HFF-Myc (cell line): ENCODE results near the gene ADAD2.
A peak's percentile ranks its signal among the peaks of the same experiment; 100 is the strongest.

Experiments used
- DNase-seq: peaks from one replicate; pipeline ENCODE4 v3.0.0-alpha.2; 2011; ENCODE audit warnings: low read depth; ENCODE audit errors: extremely low read depth
- H3K4me3 ChIP-seq: replicated peaks from 2 replicates; pipeline ENCODE4 v1.5.1; 2011; ENCODE audit warnings: low read depth, mild to moderate bottlenecking, control low read depth, low read length
- TF ChIP-seq, protein P1 (sequence below): IDR thresholded peaks from 2 replicates; pipeline ENCODE4 v1.5.1; 2012; ENCODE audit warnings: mild to moderate bottlenecking, low read depth, low read length, control low read depth; ENCODE audit errors: missing control alignments

The ADAD2 gene

DNA sequence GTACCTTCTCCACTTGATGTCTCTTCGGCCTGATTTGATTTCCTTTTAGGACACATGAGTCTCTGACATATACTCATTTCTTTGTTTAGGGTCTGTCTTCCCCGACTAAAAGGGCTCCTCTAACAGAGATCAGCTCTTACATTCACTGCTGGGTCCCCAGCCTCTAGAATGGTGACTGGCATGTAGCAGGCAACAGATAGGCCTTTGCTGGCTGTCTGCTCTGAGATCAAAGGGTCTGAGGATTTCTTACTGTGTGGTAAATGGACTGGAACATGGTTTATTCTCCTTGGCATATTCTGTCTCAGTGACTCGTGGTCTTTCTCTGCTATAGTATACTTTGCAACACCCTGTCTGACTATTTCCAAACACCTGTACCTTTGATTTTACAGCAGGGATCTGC lies 29.2 kb upstream of the ADAD2 start:
- H3K4me3 ChIP-seq: no peak overlapping the region
- no peak for DNase-seq
- TF ChIP-seq, protein P1, sequence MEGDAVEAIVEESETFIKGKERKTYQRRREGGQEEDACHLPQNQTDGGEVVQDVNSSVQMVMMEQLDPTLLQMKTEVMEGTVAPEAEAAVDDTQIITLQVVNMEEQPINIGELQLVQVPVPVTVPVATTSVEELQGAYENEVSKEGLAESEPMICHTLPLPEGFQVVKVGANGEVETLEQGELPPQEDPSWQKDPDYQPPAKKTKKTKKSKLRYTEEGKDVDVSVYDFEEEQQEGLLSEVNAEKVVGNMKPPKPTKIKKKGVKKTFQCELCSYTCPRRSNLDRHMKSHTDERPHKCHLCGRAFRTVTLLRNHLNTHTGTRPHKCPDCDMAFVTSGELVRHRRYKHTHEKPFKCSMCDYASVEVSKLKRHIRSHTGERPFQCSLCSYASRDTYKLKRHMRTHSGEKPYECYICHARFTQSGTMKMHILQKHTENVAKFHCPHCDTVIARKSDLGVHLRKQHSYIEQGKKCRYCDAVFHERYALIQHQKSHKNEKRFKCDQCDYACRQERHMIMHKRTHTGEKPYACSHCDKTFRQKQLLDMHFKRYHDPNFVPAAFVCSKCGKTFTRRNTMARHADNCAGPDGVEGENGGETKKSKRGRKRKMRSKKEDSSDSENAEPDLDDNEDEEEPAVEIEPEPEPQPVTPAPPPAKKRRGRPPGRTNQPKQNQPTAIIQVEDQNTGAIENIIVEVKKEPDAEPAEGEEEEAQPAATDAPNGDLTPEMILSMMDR: no peak

DNA sequence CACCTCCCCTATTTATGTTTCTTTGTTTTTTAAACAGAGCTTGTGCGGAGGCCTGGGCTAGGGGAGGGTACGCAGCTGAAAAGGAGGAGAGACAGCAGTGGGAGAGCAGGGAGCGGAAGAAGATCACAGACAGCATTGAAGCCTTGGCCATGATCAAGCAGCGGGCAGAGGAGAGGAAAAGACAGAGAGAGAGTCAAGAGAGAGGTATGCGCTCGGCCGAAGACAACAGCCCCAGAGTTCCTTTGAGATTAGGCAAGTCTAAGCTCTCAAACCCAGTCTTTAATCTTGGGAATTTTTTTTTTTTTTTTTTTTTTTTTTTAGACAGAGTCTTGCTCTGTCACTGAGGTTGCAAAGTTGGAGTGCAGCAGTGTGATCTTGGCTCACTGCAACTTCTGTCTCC lies 25.2 kb upstream of the ADAD2 start:
- no peak overlapping the region for H3K4me3 ChIP-seq
- DNase-seq: no peak
- TF ChIP-seq, protein P1: no peak

DNA sequence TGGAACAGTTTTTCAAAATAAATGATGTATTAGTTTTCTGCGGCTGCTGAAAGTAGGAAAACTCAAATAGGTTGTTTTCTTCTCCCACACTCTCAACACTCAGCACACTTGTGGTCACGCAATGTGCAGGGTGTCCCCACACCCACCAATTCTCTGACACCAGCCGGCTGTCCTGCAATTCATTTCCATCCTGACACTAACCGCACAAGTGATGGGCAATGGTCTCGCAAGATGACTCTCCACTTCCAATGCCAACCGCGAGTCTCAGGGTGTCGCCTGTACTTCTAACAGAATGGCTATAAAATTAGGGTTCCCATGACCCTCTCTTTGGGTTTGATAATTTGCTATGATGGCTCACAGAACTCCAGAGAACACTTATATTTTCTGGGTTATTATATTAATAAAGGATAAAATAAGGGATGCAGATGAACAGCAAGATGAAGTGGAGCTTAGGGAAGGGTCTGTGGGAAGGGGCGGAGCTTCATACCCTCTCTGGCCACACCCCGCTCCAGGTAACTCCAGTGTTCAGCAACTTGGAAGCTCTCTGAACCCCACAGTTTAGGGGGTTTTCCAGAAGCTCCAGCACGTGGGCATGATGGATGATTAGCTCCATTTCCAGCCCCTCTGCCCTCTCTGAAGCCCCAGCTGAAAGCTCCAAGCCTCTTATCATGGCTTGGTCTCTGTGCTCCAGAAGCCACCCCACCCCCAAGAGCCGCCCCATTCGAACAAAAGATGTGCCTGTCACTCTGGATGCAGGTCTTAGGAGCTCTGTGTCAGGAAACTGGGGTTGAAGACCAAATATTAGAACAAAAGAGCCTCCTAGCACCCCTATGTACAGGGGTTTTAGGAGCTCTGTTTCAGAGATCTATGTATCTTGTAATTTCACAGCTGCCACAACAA lies 23.9 kb upstream of the ADAD2 start:
- TF ChIP-seq, protein P1: no peak
- no peak overlapping the region for H3K4me3 ChIP-seq
- no peak for DNase-seq

DNA sequence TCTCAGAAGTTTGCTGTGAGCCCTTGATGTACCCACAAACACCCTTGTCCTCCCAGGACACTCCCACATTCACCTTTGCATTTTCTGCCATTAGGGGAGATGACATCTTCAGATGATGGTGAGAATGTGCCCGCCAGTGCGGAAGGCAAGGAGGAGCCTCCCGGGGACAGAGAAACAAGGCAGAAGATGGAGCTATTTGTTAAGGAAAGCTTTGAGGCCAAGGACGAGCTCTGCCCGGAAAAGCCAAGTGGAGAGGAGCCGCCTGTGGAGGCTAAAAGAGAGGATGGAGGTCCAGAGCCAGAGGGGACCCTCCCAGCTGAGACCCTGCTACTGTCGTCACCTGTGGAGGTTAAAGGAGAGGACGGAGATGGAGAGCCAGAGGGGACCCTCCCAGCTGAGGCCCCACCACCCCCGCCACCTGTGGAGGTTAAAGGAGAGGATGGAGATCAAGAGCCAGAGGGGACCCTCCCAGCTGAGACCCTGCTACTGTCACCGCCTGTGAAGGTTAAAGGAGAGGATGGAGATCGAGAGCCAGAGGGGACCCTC lies 21.1 kb upstream of the ADAD2 start:
- TF ChIP-seq, protein P1: no peak
- DNase-seq: no peak
- no peak overlapping the region for H3K4me3 ChIP-seq

DNA sequence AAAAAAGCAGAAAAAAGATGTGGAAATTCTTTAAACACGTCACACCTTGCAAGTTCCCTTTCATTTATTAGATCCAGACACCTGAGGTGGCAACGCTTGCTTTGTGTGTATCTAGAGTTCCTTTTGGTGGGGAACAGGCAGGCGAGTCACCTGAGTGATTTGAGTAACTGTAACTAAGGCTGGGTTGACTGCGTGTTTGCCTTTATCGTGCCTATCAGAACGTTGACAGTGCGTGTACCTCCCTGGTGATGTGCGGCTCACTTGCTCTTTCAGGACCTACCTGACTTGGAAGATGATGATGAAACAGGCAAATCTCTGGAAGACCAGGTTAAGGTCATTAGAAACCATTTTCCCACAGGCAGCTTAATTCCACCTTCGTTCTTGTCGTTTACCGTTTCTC lies 16.6 kb upstream of the ADAD2 start:
- TF ChIP-seq, protein P1: no peak
- no peak for DNase-seq
- no peak overlapping the region for H3K4me3 ChIP-seq

DNA sequence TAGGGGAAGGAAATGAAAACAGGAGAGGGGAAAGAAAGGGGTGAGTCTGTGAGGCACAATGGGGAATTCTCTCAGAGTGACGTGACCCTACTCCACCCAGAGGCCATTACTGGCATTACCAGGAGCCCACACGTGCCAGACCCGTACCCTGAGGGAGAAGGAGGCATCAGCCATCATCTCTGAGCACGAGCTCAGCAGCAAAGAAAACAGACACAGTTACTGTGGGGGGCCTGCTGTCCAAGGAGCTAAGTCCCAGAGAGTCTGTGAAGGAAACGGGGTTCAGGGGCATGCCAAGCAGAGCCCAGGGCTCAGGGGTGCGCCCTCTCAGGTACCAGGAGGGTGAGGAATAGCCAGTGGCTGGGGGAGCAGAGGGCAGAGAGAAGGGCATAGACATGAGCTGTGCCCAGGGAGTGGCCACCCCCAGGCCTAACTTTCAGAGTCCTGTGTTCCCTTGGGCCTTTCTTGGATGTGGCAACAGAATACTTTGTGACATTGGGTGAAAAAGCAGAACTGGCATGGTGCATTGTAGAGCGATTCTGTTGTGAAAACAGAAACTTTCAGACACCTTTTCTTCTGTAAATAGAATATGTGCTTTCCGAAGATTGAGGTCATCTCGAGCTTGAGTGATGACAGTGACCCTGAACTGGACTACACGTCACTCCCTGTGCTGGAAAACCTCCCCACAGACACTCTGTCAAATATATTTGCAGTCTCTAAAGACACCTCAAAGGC lies 15.4 kb upstream of the ADAD2 start:
- DNase-seq: no peak
- no peak overlapping the region for H3K4me3 ChIP-seq
- TF ChIP-seq, protein P1: peak; percentile 56
